ENCODE data around the gene UBL3.

UBL3 gene

GRCh38 chr13:29810145-29810742, 40.2 kb downstream of the UBL3 start:
- DNase-seq (ENCODE audit: low spot score), result no peak

- DNase-seq (ENCODE audit: low spot score), result no peak
Observed at GRCh38 chr13:29808264-29808663, 42.2 kb downstream of the UBL3 start.

- DNase-seq (ENCODE audit: low spot score), result no peak
Observed at GRCh38 chr13:29805994-29806979, 44.1 kb downstream of the UBL3 start.

GRCh38 chr13:29803221-29803620, 47.2 kb downstream of the UBL3 start:
- DNase-seq (ENCODE audit: low spot score), result no peak

- DNase-seq (ENCODE audit: low spot score), result no peak
Observed at GRCh38 chr13:29802621-29803020, 47.8 kb downstream of the UBL3 start.

- no peak for DNase-seq (ENCODE audit: low spot score)
Observed at GRCh38 chr13:29801737-29802305, 48.6 kb downstream of the UBL3 start.

GRCh38 chr13:29801102-29801501, 49.3 kb downstream of the UBL3 start:
- no peak for DNase-seq (ENCODE audit: low spot score)

GRCh38 chr13:29800687-29801086, 49.7 kb downstream of the UBL3 start:
- DNase-seq (ENCODE audit: low spot score), result no peak

GRCh38 chr13:29799041-29799440, 51.4 kb downstream of the UBL3 start:
- DNase-seq (ENCODE audit: low spot score), result no peak

- no peak for DNase-seq (ENCODE audit: low spot score)
Observed at GRCh38 chr13:29791997-29792780, 58.2 kb downstream of the UBL3 start.

GRCh38 chr13:29791508-29791907, 58.9 kb downstream of the UBL3 start:
- no peak for DNase-seq (ENCODE audit: low spot score)

- no peak for DNase-seq (ENCODE audit: low spot score)
Observed at GRCh38 chr13:29786698-29787097, 63.7 kb downstream of the UBL3 start.

- DNase-seq (ENCODE audit: low spot score), result no peak
Observed at GRCh38 chr13:29785978-29786377, 64.4 kb downstream of the UBL3 start.

GRCh38 chr13:29782798-29783197, 67.6 kb downstream of the UBL3 start:
- no peak for DNase-seq (ENCODE audit: low spot score)

- no peak for DNase-seq (ENCODE audit: low spot score)
Observed at GRCh38 chr13:29774830-29775229, 75.6 kb downstream of the UBL3 start.

GRCh38 chr13:29771247-29771646, 79.2 kb downstream of the UBL3 start:
- DNase-seq (ENCODE audit: low spot score), result peak; percentile 28

- no peak for DNase-seq (ENCODE audit: low spot score)
Observed at GRCh38 chr13:29767006-29767405, 83.4 kb downstream of the UBL3 start.

GRCh38 chr13:29763436-29764180, 86.8 kb downstream of the UBL3 start:
- no peak for DNase-seq (ENCODE audit: low spot score)

- DNase-seq (ENCODE audit: low spot score), result no peak
Observed at GRCh38 chr13:29761815-29762214, 88.6 kb downstream of the UBL3 start.

GRCh38 chr13:29761160-29761559, 89.3 kb downstream of the UBL3 start:
- no peak for DNase-seq (ENCODE audit: low spot score)

- DNase-seq (ENCODE audit: low spot score), result no peak
Observed at GRCh38 chr13:29760544-29760943, 89.9 kb downstream of the UBL3 start.

Data from SK-N-DZ (cell line).